HG03378 (cell line): ENCODE results near the gene CEP41.

Experiments
- ATAC-seq: cut with Tn5 transposase; IDR thresholded peaks from one replicate; pipeline ENCODE4 v1.9.1; 2021; ENCODE audit warnings: mild to moderate bottlenecking, moderate library complexity; ENCODE audit not compliant: unreplicated experiment

Gene CEP41

DNA sequence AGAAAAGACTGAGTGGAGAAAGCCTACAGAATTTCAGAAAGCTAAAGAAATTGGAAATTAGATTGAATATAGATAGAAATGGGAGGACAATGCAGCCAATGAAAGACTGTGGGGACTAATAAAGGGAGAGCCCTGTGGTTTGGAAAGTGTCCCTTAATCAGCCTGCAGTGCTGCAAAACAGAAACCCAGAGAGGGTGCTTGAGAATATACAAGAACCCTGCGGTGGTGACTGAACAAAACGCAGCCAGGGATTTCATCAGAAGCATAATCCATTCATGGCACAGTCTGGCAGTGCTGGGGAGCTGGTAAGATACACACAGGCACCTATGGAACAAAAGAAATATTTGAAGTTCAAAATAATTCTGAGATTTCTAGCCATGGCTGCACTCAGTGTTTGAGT, 19.1 kb downstream of the CEP41 start:
- ATAC-seq = no peak

DNA sequence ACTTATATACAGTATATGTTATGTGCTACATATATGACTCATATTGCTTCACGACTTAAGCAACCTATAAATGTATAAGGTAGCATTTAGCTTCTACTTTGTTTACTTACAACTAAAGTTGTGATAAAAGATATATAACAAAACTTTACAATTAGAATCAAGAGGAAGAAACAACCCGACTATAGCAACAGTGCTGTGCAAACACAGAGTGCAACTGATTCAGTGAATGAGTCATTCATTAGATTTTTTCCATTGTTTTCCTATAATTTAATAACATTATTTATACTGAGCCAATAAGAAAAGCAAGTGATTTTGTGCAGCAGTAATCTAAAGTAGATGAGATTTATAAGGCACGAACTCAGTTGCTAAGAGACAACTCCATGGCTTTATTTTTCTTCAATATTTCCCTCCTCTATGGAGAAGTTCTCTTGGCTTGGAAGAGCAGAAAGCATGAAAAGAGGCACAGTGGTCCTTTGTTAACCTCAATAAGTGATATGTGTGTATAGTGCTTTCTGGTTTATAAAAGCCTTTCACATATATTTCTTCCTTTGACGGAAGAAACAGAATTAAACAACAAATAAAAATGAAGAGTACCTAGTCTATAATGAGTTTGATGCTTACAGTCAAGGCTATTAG, 19.8 kb downstream of the CEP41 start:
- no peak for ATAC-seq

DNA sequence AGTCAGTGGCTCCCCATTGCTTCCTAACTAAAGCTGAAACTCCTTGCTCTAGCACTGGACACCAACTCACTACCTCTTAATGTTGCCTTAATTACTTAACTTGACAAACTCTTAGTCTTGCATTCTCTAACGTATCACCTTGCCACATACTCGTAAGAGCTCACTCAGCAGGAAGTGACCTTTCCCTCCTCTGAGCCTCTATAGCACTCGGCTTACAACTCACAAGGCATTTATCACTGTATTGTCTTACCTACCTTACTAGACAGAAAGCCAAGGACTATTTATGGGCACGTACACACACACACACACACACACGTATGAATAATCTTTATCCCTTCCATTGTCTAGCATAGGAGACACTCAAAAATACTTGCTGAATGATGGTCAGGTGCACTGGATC, 21.2 kb downstream of the CEP41 start:
- no peak for ATAC-seq

DNA sequence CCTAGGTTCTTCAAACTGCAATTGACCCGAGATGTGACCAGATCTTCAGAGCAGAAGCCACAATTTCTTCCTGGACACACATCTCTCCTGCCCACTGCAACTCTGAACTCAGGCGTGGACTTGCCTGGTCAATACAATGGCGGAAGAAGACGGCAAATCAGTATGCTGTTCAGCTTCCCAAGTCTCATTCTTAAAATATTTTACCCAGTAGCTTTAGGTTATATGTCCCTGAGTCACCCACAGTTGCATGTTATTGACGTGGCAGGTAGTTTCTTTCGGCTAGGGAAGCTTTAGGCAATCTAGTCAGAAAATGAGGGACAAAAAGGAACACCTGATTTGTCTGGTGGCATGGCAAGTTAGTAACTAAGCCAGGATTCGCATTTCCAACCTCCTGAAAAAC, 22.5 kb downstream of the CEP41 start:
- ATAC-seq = no peak

DNA sequence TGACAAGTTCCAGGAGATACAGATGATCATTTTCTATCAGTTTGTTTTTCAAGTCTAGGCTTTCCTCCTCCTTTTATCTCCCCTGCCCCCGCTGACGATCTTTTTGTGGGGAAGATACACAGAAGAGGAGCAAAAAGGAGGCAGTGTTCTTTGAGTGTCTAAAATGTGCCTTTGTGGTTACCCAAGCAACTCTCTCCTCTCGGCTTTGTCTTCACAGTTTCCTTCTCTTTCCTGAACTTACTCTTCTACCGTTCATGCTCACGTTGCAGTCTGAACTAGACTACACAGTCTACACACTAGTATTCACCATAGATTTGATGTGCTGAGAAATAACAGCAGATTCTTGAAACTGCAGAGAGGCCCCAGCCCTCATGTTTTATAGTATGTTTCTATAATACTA, 23.6 kb downstream of the CEP41 start:
- ATAC-seq = no peak

DNA sequence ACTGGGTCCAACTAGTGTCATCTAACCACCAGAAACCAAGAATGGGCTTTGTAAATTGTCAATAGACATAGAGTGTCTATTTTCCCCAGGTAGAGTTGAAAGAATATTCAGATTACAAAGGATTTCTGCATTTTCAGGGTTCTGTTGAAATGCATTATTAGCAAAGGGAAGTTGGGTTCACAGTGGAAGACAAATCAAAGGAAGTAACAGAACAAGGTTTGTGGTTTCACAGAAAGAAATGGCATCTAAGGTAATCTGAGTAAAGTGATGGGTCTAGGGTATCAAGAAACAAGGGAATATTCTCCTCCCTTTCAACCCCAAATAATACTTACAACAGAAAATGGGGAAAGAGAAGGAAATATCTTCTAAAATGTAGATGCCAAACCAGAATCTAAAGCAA, 25.8 kb downstream of the CEP41 start:
- no peak for ATAC-seq

DNA sequence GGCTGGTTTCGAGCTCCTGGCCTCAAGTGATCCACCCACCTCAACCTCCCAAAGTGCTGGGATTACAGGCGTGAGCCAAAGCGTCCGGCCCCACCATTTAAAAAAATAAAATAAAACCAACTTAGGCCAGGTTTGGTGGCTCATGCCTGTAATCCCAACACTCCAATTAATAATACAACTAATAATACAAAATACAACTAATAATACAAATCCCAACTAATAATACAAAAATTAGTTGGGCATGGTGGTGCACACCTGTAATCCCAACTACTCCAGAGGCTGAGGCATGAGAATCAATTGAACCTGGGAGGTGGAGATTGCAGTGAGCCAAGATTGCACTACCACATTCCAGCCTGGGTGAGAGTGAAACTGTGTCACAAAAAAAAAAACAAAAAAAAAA, 27.6 kb downstream of the CEP41 start:
- no peak for ATAC-seq

DNA sequence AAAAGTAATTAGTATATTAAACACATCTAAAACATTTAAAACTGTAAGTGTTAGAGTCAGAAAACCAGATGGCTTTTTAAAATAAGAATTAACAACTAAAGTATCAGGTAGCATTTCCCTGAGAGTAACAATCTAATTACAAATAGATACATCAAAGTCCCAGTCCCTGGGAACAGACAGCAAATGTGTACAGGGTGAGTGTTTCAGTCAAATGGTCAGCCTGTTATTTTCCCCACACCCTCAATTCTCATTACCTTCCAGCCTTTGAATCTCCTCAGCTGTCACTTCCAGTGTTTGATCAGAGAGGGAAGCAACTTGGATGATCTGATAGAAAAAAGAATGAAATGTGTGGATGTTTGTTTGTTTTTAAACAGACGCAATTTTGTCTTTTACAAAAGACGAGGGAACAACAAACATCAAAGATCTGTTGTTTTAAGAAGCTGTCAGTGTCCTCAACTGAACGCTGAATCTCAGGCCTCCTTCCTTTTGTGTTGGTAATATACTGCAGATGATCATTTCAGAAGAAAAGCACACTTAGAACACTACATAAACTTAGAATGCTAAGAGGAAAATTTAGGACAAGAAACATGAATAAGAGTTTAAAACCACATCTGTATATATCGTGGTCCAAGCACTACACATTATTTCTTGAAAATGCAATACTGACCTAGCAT, 29.8 kb downstream of the CEP41 start:
- no peak for ATAC-seq

DNA sequence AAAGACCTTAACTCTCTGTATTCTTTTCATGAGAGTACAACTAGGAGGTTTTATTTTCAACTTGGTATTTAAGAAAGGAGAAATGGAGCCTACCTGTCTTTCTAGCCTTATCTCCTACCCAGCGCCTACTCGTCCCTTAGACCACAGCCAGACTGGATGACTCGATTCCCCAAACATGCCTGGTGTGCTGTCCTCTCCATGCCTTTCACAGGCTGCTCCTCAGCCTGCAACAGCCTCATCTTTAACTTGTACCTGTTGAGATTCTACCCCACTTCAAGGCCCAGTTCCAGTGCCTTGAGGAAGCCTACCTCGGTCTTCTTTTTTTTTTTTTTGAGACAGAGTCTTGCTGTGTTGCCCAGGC, 31.1 kb downstream of the CEP41 start:
- ATAC-seq = no peak

DNA sequence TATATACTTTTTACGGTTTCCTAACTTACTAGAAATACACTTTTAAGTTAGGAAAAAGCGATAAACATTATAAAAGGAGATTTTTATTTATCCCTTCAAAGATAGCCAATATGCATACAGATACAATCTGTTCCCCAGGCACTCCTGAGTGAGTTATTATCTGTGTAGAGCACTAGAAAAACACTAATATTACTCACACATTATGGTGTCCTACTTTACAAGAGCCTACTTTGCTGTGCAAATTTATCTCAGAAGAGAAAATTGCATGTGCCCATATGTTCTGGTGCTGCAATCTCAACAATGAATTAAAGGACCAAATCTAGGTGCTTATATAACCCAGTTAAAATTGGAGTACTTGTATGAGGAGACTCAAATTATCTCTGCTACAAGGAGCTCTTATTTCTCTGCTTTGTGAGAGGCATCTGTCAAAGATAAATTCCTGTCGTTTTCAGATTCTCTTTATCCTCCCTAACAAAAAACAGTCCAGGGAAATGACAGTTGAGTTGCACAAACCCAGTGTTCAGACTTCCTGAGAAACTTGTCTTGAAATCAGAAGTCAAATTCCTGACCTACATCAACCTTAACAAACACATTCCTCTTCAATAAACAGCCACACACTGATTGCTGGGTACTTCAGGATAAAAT, 31.6 kb downstream of the CEP41 start:
- ATAC-seq = no peak

DNA sequence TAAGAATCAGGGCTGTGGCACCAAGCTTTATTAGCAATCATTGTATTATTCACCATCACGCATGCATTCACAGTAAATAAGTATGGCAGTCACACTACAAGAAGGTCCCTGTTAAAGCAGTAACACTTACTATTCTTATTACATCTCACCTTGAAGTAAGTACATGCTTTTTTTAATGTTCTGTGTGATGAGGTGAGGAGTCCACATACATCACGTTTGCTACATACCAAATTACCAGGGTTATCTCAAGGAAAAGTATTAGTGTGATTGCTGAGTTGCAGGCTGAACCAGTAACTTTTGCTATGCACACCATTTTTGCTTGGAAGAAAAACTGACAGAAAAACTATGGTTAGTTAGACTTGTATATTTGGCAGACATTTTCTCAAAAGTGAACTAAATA, 35.8 kb downstream of the CEP41 start:
- no peak for ATAC-seq

DNA sequence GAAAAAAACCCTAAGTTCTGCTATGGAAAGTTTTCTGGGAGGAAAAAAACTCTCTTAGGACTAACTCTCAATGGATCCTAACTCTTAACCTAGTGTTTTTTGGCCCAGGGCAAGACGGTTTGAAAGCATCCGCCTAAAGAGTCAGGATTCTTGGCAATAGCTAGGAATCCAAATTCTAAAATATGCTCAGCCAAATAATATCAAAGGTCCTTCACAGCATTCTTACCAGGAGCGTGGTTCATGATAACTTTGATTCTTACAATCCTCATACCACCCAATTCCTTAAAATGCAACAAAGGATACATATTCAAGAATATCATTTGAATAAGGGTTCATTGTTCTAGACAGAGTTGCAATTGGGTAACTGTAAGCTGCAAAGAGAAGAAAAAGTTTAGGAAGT, 39.2 kb downstream of the CEP41 start:
- ATAC-seq = no peak

DNA sequence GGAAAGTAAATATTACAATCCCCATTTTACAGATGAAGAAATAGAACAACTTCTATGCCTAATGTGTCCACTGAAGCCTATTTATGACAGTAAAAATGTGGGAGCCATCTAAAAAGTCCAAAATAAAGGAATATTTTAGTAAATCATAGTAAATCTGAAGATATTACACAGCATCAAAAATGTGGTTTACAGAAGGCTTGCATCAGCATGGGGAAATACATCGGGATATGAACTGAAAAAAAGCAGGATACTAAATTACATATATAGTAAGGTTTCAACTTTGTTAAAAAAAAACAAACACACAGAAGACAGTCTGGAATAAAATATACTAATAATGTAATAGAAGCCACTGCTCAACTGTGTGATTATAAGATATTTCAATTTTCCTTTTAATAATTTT, 39.7 kb downstream of the CEP41 start:
- no peak for ATAC-seq

DNA sequence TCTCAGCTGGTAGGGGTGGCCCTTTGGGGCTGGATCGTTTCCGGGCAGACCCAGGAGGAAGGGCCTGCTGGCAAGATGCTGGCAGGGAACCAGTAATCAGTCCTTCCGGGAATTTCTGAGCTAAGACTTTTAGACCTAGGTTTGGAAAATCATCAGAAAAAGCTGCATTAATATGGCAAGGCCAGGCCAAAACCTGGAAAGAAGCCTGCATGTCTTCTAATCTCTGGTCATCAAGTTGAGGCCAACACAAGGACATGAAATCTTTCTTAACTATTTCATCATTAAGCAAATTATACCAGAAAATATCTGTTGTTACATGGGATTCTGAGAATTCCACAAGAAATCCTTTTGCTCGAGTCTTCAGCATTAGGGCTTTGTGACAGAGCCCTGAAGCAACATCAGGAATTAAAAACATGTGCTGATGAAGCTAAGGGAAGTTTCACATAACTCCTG, 40.7 kb downstream of the CEP41 start:
- no peak for ATAC-seq

DNA sequence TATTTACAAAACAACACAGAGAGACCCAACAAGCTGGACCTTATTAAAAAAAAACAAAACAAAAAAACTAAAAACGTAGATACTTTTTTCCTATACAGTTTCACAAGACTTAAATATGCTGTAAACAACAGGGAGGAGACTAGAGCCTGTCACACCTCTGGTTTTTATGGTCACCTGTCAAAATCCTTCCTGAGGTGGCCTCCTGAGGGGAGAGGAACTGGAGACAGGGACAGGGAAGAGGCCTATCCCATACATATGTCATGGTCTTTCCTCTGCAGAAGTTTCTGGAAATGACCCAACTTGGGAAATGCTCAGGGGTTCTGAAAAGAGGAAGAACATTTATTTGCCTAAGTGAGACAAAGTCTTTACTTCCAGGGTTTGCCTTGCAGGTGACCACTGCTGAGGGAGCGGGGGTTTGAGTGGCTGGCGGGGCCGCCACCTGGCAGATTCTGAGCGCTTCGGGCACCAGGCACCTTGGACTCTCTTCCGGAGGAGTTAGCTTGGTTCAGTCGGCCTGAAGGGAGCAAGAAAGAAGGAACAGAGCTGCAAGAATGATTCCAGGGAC, 42.2 kb downstream of the CEP41 start:
- no peak for ATAC-seq

DNA sequence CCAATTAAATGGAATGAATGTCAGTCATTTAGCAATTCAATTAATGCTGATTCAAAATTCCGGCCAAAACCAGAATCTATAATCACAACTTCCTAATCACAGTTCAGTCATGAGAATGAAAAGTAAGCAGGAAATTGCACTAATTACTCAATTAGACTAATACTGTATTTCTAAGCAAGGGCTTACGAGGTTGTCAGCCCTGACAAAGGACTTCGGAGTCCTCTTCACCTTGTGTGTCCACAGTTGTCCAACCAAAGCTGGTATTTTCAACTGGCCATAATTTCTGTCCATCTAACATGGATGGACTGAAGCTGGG, 43.1 kb downstream of the CEP41 start:
- no peak for ATAC-seq

DNA sequence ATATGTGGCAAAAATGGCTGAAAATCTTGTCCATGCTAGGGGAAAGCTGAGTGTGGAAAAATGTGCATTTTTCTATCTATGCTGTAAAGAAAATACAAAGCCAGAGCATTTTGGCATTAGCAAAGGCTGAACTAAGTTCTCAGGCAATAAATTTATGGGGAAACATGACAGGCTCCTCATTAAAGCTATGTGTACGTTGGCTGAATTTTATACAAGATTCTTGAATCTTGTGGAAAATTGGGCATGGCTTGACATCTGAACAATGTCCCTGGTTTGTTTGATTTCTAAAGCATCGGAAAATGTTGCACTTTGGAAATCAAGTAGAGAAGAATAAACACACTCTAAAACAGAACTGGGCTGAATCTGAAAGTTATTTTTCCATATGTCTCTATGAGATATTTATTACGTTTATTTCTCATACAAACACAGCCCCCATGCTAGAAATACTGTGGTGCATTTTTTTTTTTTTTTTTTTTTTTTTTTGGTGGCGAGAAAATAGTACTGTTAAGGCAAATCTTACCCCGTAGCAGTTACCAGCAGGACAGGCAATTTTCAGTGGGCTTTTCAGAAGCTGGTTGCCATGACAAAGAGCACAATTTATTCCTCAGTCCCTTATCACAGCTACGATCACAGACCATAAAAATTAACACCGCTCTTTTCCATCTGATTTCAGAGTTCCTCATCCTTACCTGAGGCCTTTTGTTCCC, 43.6 kb downstream of the CEP41 start:
- ATAC-seq = no peak

DNA sequence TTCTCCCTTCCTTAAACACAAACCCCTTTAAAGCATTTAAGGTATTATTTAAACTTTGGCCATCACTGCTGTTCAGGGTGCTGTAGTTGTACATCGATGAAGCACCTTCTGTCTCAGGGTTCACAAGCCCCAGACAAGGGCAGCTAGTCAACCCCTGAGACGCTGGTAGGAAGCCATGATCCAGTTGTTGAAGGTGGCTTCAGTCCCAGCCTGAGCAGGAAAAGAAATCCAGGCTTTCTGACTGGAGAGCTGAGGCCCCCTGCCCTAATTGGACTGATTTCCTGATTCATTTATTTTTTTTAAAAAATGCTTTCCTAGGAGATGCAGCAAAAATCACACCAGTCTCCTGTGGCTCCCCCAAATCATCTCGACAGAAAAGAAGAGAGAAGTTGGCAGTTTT, 44.7 kb downstream of the CEP41 start:
- no peak for ATAC-seq

DNA sequence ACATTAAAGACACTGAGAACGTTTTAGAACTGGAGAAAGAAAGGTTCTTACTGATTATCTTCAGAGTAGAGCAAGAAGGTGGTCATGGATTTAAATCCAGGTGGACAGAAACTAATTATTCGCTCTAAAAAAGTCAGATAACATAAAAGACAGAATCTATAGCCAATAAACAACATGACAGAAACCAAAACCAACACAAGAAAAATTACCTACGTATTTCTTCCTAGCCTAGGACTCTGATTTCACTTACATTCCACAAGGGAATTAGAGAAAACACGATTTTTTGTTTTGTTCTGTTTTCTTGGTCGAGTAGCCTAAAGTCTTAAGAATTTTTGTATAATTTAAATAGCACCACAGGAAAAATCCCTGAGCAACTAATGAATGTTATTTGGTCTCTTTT, 45.4 kb downstream of the CEP41 start:
- ATAC-seq = no peak

DNA sequence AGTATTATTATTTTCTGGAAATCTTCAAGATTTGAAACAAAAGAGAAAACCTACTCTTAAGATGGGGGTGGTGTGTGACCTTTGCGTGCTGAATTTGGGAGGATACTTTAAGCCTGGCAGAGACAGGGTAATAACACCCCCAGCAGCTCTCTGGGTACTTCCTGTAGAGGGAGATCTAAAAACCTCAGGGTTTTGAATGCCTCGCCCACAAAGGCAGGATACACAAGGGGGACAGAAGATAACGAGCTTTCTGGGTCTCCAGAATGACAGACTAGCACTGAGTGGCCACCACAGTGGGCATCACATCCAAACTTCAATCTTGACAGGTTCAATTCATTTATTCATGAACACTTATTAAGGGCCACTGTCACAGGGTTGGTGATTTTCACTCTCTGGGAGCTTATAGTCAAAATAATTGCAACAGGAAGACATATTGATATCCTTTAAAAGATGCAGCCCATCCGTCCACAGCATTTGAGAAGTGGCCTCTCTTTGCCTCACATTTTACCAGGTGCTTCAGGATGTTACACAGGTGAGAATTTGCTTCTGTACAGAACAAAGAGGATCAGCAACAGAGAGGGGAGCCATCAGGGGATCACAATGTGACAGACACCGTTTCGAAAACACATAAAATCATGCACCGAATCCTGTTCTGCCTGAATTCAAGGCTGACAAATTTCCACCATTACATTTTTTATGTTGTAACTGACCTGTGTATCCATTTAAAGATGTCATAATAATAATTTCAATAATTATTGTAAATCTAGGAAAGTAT, 46.2 kb downstream of the CEP41 start:
- no peak for ATAC-seq

DNA sequence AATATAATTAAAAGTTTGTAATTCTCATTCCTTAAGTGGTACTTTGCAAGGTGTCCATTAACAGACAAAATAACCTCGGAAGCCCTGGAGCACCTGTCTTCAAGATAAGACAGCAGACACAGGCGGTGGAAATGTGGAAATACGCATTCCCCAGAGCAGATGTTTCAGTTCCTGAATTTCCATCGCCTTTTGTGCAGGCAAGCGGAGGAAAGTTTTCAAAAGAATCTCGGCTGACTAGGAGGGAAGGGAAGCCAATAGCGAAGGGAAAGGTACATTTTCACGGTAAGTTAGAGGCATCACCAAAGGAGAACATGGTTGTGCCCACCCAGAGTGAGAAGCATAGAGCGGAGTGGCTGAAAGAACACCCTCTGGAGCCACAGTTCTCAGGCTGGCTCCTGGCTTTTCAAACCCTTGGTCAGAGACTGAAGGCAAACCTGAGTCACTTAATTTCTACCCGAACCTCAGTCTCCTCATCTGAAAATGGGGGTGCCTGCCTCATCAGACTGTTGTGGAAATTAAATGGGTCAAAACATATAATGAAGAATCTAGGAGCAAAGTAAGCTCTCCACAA, 46.9 kb downstream of the CEP41 start:
- ATAC-seq = no peak
